Gastroesophageal sphincter (tissue), 3 donors: ENCODE results near the gene GARS1.

Experiments
- EP300 ChIP-seq: sonication (generic); formaldehyde crosslinking; IDR thresholded peaks from one replicate; pipeline ENCODE4 v1.6.1; 2017; ENCODE audit warnings: antibody characterized with exemption, mild to moderate bottlenecking
- POLR2A ChIP-seq, 2 donors: fragments of 450-650 bp; IDR thresholded peaks; one replicate each; pipeline ENCODE4 v1.6.1; 2017; ENCODE audit warnings: antibody characterized with exemption in 2 of 2, mild to moderate bottlenecking in 2 of 2, moderate library complexity in 1 of 2
- POLR2AphosphoS5 ChIP-seq: sonication (generic); formaldehyde crosslinking; IDR thresholded peaks from one replicate; pipeline ENCODE4 v1.6.1; 2017; ENCODE audit warnings: antibody characterized with exemption
- TF ChIP-seq, protein P1 (sequence below), 4 experiments: fragments of 200-600 bp in 2 of 4; fragments of 450-650 bp in 2 of 4; sonication (generic) in 1 of 4; IDR thresholded peaks; one replicate each; pipeline ENCODE4 v1.5.1; 2017 to 2019; ENCODE audit warnings: antibody characterized with exemption in 4 of 4, mild to moderate bottlenecking in 2 of 4, moderate library complexity in 2 of 4

DNA sequence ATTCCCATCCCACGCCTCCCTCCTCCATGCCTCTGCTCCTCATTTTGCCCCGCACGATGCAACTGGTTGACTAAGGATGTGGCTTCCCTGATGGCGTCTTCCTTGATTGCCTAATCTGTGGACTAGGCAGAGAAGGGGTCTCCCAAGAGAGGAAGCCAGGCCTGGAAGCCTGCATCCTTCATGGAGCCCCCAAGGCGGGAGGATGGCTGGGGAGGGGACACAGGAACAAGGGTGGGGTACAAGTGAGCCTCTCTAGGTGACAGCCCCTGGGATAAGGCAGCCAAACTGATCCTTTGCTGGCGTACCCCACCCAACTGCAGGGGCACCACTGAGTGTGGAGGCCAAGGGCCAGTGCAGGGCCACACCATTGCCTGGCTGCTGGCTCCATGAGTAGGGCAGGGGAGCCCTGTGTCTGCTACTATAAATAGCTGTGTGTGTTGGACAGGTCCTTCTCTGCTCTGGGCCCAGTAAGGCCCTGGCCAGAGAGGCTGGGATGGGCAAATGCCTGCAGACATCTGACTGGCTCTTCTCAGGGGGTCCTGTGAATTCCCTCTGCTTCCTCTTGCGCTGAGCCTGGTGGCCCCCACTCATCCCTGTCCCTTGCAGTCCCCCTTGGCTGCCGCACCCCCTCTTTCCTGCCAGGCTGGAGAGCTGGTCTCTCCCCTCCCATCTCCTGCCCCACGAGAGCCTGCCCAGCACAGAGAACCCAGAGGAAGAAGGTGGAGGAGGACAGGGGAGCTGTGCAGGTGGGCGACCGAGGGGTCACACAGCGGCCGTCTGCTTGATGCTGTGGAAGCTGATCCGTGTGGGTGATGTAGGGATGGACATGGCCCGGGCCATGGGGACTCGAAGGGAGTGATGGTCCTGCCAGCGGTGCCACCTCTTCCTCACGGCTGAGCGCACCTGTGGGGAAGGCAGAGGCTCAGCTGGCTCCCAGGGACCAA, 58.3 kb downstream of the GARS1 start:
- TF ChIP-seq, protein P1, sequence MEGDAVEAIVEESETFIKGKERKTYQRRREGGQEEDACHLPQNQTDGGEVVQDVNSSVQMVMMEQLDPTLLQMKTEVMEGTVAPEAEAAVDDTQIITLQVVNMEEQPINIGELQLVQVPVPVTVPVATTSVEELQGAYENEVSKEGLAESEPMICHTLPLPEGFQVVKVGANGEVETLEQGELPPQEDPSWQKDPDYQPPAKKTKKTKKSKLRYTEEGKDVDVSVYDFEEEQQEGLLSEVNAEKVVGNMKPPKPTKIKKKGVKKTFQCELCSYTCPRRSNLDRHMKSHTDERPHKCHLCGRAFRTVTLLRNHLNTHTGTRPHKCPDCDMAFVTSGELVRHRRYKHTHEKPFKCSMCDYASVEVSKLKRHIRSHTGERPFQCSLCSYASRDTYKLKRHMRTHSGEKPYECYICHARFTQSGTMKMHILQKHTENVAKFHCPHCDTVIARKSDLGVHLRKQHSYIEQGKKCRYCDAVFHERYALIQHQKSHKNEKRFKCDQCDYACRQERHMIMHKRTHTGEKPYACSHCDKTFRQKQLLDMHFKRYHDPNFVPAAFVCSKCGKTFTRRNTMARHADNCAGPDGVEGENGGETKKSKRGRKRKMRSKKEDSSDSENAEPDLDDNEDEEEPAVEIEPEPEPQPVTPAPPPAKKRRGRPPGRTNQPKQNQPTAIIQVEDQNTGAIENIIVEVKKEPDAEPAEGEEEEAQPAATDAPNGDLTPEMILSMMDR (IDR thresholded peaks at IDR 0.05), result no peak
- TF ChIP-seq POLR2A (IDR thresholded peaks at IDR 0.05) (no peak), POLR2AphosphoS5 (no peak), EP300 (no peak)
